Stimulated activated CD4-positive, alpha-beta T cell treated with anti-CD3 and anti-CD28 coated beads, Interleukin-15, amount 100 ng/mL, for 1 hour (primary cell): ENCODE data around the gene LRPAP1.
"Not testable (repeated sequence)": the region's sequence is repeated elsewhere in the genome, so short reads cannot be mapped to it uniquely, and the experiment has no call there.

Source experiments
- DNase-seq, 2 donors: peaks; one replicate each; pipeline ENCODE4 v3.0.0-alpha.2; 2020; ENCODE audit warnings: low read depth in 1 of 2, low spot score in 1 of 2

Gene LRPAP1, protein sequence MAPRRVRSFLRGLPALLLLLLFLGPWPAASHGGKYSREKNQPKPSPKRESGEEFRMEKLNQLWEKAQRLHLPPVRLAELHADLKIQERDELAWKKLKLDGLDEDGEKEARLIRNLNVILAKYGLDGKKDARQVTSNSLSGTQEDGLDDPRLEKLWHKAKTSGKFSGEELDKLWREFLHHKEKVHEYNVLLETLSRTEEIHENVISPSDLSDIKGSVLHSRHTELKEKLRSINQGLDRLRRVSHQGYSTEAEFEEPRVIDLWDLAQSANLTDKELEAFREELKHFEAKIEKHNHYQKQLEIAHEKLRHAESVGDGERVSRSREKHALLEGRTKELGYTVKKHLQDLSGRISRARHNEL

DNA sequence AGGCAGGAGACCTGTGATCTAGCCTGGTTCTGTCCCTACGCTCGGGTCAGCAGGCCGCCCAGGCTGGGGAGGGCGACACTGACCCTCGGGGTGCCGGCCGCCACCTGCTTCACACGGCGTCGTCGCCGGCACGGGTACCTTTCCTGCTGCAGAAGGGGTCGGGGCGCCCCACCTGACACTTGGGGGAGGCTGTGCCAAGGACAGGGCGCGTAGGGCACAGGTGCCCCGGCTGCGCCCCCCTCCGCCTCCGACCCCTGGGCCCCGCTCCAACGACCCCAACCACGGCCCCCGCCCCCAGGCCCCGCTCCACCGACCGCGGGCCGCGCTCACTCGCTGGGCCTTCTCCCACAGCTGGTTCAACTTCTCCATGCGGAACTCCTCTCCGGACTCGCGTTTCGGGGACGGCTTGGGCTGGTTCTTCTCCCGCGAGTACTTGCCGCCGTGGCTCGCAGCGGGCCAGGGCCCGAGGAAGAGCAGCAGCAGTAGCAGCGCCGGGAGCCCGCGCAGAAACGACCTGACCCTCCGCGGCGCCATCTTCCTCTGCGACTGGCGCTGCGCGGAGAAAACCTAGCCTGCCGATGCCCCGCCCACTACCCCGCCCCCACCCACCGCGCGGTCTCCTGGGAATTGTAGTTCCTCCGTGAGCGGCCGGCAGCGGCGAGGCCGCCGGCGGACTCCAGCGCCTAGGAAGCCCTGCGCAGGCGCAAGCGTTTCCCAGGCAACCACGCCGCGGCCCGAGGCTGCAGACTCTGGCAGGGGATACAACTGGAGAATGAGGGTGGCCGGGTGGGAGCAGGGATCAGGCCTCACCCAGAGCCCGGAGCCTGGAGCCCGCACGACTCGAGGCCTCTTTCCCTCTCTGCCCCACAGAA, at the start of gene LRPAP1:
Gene LRPAP1 (minus strand): TSS at position 544 of the 872 bp plus-strand sequence. CDS start 10 bp downstream, at position 534.
- peak; percentile 74 to 82 for DNase-seq

DNA sequence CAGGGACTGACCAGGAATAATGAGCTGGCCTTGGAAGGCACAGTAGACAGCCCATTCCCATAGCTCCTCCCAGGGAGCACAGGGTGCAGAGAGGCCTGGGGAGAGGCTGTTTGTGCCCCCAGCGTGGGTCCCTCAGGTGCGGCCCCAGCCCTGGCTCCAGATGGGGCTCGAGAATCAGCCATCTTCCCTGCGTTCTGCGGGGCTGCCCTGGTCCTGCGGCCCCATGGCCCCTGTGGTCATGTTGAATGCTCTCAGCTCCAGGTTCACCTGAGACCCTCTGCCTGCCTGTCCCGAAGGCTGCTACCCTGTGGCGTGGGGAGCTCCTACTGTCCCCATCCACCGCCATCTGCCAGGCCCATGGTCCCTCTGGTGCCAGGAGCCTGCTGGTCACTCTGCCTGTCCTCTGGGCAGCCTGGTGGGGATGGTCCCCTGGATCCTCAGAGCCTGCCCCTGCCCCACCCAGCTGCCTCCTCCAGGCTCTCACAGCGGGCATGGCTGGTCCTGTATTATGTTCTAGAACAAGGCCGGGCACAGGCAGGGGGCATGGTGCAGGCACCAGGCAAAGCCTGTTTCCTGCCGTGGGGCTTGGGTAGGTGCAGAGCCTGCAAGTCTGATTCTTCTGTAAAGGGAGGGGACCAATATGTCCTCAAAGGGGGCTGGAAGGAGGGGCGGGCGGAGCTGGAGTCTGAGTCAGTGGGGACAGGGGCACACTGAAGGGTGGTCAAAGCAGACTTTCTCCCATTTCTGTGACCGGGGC, 49.3 kb upstream of the LRPAP1 start:
- not testable (repeated sequence) for DNase-seq

DNA sequence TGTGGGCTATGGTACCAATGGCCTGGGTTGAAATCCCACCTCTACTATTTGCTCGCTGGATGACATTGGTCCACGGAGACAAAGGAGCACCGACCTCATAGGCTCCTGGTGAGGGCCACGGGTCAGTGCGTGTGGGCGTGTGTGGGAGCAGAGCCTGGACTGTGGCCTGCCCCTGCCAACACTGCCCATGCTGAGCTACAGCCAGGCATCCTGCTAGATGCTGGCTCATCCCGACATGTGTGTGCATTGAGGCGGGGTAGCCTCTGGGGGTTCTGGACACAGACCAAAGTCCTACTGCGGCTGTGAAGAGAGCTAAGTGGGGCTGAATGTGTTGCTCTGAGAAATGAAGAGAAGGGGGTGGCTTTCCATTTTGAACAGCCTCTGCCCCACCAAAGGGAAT, 48.6 kb upstream of the LRPAP1 start:
- DNase-seq = not testable (repeated sequence)

DNA sequence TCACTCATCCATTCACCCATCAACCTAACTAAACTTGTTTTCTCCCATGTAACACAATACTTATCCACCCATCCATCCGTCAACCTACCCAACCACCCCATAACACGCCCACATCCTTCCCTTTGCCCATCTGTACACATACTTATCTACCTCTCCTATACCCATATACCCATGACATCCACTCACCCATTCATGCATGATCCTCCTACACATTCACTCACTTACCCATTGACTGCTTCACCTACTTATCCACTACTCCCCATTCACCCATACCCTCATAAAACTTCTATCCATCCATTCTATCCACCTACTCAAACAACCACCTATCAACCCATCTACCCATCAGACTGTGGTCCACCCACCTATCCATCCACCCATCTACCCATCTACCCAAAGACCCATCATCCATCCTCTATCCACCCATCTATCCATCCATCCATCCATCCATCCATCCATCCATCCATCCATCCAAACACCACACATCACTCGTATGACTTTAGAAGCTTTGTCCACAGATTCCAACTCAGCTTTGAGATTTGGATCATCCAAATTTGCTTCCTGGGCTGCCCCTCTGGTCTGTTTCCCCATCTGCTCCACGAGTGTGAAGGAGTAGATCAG, 46.4 kb upstream of the LRPAP1 start:
- DNase-seq = not testable (repeated sequence)

DNA sequence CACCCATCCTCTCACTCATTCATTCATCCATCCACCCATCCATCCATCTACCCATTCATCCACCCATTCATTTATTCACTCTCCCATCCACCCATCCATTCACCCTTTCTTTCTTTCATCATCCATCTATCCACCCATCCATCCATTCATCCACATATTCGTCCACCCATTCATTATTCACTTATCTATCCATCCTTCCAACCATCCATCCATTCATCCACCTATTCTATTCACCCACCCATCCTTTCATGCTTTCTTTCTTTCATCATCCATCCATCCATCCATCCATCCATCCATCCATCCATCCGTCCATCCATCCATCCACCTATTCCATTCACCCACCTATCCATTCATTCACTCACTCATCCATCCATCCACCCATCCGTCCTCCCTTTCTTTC, 45.8 kb upstream of the LRPAP1 start:
- DNase-seq = not testable (repeated sequence)

DNA sequence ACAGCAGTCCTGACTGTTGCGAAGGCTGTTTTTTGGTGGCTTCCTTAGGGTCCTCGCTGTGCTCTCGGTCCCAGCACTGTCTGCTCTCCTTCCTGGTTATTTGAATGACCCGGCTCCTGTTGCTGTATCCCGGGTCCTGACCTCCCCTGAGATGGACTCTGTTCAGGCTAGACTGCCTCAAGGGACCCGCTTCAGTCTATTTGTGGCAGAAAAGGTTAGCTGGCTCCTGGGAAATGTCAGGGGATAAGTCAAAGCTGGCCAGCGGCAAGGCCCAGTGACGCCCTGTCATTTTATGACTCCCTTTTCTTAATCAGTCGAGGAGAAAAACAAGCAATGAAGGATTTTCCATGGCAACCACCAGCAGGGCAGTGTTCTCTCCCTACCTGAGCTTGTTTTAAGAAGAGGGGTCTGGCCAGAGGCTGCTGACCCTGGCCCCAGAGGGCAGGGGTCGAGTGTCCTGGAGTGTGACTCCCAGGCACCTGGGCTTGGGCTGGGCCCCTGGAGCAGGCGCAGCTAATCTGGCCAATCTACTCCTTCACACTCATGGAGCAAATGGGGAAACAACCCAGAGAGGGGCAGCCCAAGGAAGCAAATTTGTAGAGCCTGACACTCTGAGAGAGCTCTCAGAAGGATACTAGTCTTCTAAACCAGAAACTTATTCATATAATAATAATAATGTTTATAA, 45.1 kb upstream of the LRPAP1 start:
- DNase-seq = not testable (repeated sequence)

DNA sequence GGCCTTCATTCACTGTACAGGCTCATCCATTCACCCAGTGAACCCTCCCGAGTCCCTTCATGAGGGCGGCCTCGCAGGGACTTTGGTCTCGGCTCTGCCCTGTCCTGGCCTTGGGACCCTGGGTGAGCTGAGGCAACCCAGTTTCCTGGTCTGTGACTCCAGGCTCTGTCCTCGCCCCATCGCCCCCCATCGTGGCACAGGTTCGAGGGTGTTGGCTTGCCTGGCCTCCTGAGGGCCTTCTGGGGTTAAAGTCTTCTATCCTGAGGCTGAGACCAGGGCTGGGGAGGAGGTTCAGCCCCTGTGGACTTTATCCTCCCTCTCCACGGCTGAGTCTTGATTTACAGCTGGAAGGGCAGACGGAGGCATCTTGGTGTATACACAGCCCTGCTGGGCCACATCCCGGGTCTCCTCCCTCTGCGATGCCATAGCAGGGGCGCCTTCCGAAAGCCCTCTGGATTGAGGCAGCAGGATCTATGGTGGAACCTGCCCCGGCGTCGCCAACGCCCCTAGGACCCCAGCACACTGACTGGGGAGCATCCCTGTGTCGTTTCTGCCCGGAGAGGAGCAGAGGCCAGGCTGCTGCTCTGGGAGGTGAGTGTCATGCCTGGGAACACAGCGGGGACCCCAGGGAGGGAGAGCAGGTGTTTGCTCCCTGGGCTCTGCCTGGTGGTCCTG, 44.4 kb upstream of the LRPAP1 start:
- not testable (repeated sequence) for DNase-seq

DNA sequence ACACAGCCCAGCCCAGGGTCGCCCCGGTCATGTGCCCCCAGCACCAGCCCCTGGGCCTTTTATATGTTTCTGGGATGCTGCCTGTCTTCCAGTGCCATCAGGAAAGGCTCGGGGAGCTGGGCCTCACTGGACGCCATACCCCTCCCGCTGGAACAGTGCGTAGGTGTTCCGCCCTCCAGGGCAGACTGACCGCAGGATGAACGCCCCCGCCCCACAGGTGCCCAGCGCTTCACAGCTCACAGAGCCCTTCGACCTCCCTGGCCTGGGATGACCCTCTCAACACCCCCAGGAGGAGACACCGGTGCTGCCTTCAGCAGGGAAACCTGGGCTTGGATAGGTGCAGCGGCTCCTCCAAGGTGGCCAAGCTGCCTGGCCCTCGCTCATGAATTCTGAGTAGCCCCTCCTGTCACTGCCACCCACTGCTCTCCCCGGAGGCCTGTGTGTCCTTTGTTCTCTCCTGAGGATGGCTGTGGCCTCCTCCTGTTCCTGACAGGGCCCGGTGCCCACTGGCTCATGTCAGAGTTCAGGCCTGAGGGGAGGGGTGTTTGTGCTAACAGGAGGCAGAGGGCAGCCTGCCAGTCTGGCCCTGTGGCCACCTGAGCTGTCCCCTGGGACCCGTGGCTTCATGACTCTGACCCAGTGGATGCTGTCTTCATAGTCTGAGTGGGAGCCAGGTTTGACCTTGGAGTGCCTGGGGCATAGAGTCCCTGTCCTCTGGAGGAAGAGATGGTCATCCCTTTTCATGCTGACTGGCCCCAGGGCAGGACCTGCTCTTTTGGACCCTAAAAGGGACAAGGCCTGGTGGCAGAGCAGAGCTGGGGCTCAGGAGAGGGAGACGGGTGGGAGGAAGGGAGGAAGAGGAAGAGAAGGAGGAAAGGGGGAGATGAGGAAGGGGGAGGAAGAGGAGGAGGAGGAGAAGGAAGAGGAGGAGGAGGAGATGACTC, 43.5 kb upstream of the LRPAP1 start:
- DNase-seq = not testable (repeated sequence)

DNA sequence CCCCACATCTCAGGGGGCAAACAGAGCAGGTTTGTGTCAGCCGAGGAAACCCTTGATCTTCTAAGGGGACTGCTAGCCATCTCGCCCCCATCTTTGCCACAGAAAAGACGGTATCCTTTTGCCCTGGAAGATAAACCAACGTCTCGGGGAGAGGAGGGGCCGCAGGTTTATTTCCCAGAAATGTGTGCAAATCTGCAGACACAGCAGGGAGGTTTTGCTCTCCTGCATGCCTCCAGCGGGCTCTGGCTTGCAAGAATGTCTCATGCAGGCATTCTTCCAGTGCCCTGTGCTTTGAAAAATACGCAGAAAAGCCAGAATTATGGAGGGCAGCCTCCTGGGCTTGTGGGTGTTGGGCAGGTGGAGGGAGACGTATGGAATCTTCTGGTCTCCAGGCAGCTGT, 42.6 kb upstream of the LRPAP1 start:
- not testable (repeated sequence) for DNase-seq

DNA sequence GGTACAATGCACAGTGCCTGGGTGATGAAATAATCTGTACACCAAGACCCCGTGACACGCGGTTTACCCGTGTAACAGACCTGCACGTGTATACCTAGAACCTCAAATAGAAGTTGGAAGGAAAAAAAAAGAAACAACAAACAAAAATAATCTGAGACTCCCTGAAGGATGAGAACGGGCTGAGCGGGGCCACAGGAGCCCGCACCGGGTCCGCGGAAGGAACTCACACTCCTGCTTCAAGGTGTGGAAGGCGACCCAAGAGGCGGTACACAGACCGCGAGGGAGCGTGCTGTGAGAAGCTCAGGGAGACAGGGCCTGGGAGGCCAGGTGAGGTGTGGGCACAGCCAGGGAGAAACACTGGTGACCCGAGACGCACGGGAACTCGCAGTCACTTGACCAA, 42.1 kb upstream of the LRPAP1 start:
- DNase-seq = not testable (repeated sequence)

DNA sequence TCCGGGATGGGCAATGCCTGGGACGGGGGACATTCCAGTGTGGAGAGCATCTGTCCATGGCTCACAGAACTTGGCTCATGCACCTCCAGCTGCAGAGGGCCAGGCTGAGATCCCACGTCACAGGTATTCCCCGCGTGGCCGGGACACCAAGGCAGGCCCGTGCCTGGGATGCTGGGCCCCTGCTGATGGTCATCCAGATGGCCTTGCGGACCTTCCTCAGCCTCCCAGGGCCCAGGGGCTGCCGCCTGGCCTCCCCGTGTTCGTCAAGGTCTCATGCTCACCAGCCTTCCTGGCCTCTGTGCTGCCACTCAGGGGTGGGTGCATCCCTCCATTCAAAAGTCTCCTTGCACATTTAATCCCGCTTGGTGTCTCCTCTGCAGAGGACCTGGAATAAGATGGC, 40.9 kb upstream of the LRPAP1 start:
- DNase-seq = no peak

DNA sequence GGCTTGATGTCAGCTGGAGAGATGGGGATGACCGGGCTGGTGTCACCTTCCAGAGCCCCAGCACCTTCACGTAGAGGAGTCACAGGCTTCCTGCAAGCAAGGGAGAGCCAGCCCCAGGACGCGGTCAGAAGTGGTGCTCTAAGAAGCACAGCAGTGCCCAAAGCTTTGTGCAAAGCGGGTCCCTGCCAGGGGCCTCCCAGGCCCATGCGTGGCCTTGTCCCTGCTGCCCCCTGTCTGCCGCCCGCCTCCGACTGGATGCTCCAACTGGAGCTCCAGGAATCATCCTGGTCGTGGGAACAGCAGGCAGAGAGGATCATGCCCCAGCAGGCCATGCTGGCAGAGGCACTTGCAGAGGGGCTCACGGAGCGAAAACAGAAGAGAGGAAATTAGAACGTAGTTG, 40.1 kb upstream of the LRPAP1 start:
- DNase-seq = no peak

DNA sequence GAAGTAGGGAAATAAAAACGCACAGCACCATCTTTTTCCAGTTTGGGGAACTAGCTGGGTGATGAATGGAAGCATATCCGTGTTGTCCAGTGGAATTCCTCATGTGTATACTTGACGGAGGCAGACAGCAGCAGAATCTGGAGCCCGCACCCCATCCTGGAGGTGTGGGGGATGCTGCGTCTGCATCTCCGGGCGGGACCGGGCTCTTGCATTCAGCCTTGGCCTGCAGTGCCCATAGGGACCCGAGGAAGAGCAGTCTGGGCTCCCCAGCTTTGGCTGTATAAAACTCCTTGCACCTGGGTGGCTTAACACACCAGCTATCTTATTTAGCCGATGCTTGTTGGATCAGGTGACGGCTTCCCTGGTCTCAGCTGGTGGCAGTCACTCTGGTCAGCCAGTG, 39.7 kb upstream of the LRPAP1 start:
- no peak for DNase-seq

DNA sequence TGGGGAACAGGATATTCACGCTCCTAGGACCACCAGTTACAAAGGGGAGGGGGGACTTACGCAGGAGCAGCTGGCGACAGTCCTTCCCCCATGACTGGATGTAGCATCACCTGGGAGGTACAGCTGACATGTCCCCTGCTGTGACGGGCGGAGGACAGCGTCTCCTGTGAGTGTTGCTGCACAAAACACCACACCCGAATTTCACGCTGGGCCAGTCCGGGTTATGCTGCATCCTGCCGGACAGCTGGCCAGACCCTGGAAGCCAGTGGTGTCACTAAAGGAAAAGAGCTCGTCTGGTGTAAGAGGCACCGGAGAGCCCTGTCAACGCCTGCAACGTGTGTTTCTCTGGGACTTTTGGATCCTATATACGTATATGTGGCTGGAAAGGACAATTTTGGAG, 38.7 kb upstream of the LRPAP1 start:
- DNase-seq = not testable (repeated sequence)

DNA sequence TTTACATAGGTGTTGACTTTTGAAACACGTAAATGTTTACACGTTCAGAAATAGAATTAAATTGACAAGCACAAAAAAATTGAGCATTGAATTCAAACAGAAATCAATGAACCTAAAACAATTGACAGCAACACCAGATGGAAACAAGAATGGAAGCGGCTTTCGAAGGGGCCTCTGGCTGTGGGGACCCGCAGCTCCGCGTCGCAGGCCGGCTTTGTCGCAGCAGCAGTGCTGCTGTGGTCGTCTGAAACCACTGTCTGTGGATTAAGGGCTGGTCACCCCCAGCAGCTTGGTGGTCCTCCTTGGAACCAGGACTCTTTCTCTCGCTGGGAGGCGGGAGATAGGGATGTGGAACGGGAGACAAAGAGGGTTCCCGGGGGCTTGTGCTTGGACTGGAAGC, 37.4 kb upstream of the LRPAP1 start:
- DNase-seq = not testable (repeated sequence)

DNA sequence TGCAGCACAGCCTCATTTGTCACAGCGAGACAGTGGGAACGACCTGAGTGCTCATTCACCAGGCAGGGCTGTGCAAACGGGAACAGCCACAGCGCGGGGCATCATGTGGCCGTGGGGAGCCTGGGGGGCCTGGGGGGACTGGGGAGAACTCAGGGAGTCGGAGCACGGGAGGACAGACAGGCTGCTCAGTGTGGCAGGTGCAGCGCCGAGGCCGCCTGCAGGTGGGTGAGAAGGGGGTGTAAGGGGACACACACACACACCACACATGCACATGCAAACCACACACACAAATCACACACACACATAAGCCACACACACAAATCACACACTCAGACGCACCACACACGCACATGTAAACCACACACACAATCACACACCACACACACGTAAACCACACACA, 34.5 kb upstream of the LRPAP1 start:
- not testable (repeated sequence) for DNase-seq

DNA sequence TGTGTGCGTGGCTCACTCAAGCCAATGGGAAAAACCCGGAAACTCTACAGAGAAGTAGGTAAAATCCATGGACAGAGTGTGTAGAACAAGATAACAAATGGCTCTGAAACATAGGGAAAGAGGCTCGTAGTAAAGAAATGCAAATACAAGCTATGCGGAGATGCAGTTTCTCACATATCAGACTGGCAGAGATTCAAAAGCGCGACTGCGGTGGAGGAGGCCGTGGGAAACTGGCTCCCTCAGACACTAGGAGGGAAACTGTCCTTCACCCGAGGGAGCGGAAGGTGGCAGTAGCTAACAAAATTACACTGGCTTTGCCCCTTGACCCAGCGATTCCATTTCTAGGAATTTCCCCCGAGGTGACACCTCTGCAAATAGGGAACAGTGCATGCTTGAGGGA, 34.1 kb upstream of the LRPAP1 start:
- not testable (repeated sequence) for DNase-seq

DNA sequence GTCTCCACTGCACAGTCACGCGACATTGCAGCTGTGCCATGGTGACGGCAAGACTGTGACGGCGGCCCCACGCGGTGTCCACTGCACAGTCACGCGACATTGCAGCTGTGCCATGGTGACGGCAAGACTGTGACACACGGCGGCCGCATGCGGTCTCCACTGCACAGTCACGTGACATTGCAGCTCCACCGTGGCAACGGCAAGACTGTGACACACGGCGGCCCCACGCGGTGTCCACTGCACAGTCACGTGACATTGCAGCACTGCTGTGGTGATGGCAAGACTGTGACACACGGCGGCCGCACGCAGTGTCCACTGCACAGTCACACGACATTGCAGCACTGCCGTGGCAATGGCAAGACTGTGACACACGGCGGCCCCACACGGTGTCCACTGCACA, 32.7 kb upstream of the LRPAP1 start:
- DNase-seq = not testable (repeated sequence)

DNA sequence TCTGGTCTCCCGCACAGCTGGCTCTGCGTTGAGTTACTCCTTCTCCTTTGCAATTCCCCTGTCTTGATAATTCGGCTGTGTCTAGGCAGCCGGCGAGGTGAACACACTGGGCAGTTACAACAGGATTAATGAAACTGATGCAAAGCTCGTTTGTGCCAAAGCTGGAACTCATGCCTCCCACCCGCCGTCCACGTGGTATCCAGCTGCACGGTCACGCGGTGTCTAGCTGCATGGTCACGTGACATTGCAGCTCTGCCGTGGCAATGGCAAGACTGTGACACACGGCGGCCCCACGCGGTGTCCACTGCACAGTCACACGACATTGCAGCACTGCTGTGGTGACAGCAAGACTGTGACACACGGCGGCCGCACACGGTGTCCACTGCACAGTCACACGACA, 31.2 kb upstream of the LRPAP1 start:
- DNase-seq = no peak
